Activated T-helper 9 cell treated with anti-CD3 and anti-CD28 coated beads, Interleukin-2, amount 50 U/mL, for 16 hours (primary cell): ENCODE data around the gene CACFD1.
"Not testable (repeated sequence)": the region's sequence is repeated elsewhere in the genome, so short reads cannot be mapped to it uniquely, and the experiment has no call there.

ENCODE experiments used
- DNase-seq: peaks from one replicate; pipeline ENCODE4 v3.0.0-alpha.2; 2020; ENCODE audit warnings: low read depth

CACFD1 gene

DNA sequence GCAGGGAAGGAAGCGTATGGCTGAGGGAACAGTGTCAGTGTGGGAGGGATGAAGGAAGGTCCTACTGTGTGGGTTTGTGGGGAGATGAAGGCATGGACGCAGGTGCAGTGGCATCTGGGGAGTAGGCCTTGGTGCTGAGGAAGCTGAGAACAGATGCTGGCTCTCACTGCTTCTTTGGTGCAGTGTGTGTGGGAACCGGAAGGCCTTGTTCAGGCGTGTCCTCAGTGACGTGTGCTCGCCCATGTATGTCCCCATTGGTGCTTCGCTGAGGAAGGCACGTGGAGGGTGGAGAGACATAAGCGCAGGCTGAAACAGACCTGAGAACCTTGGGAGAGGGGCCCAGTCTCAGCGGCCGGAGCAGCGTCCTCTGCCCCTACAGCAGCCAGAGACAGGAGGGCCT is 18.9 kb upstream of the CACFD1 start:
- no peak for DNase-seq

DNA sequence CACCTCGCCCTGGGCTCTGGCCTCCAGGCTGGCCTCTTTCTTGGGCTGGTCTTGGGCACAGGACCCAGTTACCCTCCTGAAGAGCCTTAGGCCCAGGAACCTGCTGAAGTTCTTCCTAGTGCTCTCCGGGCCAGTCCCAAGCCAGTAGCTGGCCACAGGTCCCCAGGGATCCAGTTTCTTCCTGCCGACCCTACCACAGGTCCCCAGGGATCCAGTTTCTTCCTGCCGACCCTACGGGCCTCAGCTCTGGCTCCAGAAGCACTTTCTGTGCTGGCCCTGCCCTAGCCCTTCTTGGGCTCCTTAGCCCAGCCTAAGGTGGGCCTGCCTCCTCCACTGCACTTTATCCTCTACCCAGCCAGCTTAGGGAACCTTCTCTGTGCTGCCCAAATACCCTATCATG is 18.2 kb upstream of the CACFD1 start:
- DNase-seq = no peak

- DNase-seq = no peak
These were observed 16.5 kb upstream of the CACFD1 start for GRCh38 chr9:133443248-133443647.

GRCh38 chr9:133443982-133444381 is 15.8 kb upstream of the CACFD1 start:
- DNase-seq = no peak

DNA sequence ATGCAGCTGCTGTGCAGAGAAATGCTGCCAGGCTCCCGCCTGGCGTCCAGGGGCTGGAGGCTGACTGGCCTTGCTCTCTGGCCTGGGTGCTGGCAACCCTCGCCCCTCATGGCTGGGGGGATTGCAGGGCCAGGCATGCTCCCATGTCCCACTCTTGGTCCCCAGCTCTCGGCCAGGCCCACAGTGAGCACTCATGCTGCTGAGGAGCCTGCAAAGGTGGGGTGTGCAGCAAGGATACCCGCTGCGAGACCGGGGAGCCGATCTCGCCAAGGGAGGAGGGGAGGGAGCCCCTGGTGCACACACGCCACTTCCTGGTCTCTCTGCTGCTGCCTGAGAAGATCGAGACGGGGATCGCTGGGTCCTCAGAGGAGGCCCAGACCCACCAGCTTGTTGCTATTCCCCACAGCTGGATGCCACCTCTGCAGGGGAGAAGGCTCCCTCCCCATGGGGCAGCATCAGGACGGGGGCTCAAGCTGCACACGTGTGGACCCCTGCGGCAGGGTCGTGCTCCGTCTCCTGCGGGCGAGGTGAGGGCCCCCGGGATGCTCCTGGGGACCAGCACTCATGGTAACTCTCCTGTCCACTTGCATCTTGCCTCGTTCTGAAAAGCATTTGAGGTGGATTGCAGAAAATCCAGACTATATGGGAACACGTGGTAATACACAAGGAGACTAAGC is 14.3 kb upstream of the CACFD1 start:
- DNase-seq = no peak

- DNase-seq = no peak
These were observed 11.2 kb upstream of the CACFD1 start for GRCh38 chr9:133448487-133448972.

DNA sequence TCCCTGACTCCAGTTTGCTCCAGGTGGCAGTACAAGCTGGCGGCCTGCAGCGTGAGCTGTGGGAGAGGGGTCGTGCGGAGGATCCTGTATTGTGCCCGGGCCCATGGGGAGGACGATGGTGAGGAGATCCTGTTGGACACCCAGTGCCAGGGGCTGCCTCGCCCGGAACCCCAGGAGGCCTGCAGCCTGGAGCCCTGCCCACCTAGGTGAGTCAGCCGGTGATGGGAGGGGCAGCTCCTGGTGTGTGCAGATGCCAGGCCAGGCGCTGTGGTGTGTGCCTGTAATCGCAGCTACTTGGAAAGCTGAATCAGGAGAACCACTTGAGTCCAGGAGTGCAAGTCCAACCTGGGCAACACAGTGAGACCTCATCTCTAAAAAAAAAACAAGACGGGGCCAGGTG is 10.0 kb upstream of the CACFD1 start:
- DNase-seq = no peak

DNA sequence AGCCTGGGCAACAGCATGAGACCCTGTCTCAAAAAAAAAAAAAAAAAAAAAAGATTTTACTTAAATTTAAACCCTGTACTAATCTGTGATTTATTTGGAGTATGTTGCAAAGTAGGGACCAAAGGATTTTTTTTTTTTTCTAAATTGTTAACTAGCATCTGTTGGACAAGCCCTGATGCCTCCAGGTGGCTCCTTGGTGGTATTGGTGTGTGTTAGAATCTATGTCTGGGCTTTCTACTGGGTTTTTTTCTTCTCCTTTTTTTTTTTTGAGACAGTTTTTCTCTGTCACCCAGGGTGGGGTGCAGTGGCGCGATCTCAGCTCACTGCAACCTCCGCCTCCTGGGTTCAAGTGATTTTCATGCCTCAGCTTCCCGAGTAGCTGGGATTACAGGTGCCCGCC is 7.9 kb upstream of the CACFD1 start:
- not testable (repeated sequence) for DNase-seq

DNA sequence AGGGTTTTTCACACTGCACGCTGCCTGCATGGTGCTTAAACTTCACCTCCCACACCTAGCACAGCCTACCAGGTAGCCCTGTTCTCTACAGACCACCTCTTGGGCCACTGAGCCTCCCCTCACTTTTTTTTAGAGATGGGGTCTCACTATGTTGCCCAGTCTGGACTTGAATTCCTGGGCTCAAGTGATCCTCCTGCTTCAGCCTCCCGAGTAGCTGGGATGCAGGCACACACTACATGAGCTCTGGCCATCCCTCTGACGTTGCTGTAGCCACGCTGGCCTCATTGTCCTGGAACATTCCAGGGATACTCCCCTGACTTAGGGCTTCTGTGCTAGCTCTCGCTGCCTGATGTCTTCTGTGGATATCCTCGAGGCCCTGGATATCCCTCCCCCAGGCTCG is 7.2 kb upstream of the CACFD1 start:
- no peak for DNase-seq

- no peak for DNase-seq
These were observed 6.1 kb upstream of the CACFD1 start for GRCh38 chr9:133453651-133454050.

DNA sequence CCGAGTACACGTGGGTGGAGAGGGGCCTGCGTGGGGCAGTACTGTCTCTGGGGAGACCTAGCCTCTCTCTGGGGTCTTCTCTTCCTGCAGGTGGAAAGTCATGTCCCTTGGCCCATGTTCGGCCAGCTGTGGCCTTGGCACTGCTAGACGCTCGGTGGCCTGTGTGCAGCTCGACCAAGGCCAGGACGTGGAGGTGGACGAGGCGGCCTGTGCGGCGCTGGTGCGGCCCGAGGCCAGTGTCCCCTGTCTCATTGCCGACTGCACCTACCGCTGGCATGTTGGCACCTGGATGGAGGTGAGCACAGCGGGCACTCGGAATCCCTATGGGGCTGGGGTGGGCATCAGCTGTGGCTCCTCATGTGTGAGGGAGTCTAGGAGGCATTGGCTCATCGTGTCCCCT is 5.5 kb upstream of the CACFD1 start:
- no peak for DNase-seq

DNA sequence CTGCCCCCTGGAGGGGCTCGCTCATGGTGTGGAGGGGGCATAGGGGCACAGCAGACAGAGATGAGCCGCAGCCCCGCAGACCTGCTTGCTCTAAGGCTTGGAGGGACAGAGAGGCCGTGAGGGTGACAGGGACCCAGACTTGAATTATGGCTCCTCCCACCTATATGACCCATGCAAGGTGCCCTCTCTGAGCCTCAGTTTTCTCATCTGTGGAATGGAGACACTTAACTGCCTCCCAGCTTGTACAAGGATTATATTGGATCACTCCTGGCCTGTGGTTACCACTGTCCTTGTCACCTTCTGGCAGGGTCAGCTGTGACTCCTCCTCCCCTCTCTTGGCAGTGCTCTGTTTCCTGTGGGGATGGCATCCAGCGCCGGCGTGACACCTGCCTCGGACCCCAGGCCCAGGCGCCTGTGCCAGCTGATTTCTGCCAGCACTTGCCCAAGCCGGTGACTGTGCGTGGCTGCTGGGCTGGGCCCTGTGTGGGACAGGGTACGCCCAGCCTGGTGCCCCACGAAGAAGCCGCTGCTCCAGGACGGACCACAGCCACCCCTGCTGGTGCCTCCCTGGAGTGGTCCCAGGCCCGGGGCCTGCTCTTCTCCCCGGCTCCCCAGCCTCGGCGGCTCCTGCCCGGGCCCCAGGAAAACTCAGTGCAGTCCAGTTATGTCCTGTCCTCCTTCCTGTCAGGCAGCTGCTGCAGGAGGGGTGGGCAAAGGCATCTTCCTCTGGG is 4.7 kb upstream of the CACFD1 start:
- no peak for DNase-seq

DNA sequence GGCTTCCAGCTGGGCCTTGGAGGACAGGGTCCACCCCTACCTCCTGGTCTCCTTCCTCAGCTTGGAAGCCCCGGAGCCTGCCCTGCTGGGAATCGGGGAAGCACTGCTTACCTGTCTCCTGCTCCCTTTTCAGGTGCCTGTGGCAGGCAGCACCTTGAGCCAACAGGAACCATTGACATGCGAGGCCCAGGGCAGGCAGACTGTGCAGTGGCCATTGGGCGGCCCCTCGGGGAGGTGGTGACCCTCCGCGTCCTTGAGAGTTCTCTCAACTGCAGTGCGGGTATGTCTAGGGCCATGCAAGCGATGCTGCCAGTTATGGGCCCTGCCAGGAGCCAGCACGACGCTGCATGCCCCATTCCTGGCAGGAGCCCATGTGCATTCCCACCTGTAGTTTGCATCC is 3.8 kb upstream of the CACFD1 start:
- DNase-seq = no peak

DNA sequence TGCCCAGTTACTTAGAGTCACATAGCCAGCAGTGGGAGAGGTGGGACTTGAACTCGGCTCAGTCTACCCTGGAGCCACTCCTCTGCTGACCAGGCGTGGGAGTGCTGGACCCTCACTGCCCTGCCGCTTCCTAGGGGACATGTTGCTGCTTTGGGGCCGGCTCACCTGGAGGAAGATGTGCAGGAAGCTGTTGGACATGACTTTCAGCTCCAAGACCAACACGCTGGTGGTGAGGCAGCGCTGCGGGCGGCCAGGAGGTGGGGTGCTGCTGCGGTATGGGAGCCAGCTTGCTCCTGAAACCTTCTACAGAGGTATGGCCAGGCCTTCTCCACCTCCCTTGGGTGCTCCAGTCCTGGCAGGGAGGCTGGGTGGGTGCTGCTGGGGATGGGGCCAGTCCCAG is 3.4 kb upstream of the CACFD1 start:
- no peak for DNase-seq

GRCh38 chr9:133457233-133457632 is 2.5 kb upstream of the CACFD1 start:
- no peak for DNase-seq

DNA sequence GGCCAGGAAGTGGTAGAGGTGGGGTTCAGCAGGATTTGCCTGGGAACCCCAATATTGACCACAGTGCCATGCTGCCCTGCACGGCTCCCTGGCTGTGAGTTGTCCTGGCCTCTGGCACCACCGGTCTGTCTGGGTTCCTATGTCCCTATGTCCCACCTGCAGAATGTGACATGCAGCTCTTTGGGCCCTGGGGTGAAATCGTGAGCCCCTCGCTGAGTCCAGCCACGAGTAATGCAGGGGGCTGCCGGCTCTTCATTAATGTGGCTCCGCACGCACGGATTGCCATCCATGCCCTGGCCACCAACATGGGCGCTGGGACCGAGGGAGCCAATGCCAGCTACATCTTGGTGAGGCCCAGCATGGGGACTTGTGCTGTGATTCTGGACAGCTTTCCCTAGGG is 2.0 kb upstream of the CACFD1 start:
- DNase-seq = no peak

DNA sequence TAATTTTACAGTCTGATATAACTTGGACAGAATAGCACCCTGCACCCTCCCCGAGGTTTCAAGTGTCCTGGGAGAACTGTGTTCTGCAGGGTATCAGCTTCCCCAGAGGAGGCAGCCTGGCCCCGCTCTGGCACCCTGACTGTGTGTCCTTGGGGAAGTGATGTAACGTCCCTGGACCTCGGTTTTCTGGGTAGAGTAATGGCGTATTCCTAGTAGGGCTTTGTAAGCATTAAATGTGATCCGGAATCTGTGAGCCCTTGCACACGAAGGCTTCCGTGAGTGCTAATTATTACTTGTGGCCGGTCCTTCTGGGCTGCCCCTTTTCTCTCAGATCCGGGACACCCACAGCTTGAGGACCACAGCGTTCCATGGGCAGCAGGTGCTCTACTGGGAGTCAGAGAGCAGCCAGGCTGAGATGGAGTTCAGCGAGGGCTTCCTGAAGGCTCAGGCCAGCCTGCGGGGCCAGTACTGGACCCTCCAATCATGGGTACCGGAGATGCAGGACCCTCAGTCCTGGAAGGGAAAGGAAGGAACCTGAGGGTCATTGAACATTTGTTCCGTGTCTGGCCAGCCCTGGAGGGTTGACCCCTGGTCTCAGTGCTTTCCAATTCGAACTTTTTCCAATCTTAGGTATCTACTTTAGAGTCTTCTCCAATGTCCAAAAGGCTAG is 1.0 kb upstream of the CACFD1 start:
- no peak for DNase-seq

GRCh38 chr9:133460405-133461175 is 812 bp downstream of the CACFD1 start:
- DNase-seq = no peak

DNA sequence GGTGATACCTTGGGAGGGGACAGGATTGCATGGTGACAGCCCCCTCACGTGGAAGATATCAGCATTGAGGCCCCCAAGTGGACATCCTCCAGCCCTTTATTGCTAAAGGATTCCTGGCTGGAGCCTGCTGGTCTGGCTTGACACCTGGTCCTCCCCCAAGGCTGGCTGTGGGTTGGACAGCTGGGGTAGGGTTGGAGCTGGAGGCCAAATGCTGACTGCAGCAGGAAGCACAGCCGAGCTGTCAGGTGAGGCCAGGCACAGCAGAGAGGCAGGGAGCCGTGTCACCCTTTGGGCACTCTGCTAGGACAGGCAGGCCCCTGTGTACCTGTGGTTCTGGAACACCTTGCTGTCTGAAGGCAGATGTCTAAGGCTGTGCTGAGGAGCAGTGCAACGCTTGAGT is 2.2 kb downstream of the CACFD1 start:
- no peak for DNase-seq

DNA sequence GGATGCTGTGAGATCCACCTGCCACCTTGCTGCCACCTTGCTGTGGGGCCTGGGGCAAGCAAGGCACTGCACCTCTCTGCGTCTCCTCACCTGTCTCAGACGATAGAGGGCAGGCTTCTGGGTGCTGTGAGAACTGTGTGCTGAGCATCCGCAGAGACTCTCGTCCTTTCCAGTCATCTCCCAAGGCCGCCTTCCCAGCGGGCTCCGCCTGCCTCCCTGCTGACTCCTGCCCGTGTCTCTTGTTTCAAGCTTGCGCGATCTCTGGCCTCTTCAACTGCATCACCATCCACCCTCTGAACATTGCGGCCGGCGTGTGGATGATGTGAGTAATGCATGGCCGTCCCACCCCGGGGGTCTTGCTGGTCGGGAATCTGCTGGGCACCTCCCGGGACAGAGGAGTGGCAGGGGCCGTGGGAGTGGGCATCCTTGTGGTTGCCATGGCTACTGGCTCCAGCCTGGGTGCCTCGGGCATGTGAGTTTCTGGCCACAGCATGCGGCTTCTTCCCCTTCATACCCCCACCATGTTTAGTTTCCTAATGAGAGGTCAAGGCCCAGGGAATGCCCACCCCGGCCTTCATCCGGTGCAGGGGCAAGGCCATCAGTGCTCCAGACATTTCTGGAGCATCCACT is 3.6 kb downstream of the CACFD1 start:
- no peak for DNase-seq

DNA sequence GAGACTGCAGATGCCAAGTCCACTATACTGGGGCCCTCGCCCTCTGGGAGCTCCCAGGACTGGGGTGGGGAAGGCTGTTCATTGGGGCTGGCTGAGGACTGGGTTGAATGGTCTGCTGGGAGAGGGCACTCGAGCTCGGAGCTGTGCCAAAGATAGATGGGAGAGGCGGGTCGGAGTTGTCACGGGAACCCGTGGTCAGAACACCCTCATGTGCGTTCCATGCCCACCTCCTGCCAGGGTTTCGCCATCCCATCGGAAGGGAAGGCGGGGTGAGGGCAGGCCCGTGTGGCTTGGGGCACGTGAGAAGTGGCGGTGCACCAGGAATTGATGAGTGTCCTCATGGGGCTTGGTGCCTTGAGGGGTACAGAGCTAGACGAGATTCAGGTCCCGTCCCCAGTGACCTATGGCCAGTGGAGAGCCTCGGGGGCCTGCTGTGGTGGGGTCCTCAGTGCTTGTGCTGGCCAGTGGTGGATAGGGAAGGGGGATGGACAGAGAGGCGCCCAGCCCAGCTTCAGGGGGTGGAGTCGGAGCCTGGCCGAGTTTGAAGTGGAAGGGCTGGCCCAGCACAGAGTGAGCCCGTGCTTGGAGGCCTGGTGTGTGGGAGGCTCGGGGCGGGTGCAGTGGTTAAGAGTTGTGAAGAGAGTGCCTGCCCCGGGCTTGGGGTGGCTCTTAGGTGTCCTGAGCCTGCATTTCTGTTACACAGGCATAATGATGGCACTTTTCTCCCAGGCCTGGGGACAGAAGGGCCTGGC is 4.3 kb downstream of the CACFD1 start:
- DNase-seq = no peak
